ENCODE data around the gene HOXD11.

DNA sequence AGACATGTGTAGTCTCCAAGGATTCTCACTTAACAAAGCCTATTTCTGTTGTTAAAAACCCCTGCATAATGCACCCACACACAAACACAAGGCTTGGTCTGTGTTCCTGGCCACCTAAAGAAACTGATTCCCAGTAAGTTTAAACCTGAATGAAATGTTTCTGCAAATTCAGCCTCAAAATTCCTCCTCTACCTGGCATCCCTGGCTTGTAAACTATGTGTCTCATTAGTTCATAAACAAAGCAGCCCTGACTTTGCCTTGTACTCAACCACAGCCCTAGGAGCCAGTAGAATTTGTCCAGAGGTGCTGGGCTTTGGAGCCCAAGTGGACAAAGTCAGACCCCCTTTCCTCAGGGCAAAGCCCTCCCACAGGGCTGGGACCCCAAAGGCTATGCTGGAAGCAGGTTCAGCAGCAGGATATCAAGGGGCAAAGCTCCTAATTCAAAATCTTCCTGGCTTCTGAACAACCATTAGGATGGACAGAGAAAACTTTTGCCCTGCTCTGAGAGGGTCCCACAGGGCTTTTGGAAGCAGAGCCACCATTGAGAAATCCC lies 17.2 kb upstream of the HOXD11 start:
- TF ChIP-seq, protein P1, sequence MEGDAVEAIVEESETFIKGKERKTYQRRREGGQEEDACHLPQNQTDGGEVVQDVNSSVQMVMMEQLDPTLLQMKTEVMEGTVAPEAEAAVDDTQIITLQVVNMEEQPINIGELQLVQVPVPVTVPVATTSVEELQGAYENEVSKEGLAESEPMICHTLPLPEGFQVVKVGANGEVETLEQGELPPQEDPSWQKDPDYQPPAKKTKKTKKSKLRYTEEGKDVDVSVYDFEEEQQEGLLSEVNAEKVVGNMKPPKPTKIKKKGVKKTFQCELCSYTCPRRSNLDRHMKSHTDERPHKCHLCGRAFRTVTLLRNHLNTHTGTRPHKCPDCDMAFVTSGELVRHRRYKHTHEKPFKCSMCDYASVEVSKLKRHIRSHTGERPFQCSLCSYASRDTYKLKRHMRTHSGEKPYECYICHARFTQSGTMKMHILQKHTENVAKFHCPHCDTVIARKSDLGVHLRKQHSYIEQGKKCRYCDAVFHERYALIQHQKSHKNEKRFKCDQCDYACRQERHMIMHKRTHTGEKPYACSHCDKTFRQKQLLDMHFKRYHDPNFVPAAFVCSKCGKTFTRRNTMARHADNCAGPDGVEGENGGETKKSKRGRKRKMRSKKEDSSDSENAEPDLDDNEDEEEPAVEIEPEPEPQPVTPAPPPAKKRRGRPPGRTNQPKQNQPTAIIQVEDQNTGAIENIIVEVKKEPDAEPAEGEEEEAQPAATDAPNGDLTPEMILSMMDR (IDR thresholded peaks at IDR 0.05 in 4 of 5, conservative IDR thresholded peaks at IDR 0.05 in 1 of 5): no peak
- no peak for TF ChIP-seq POLR2A (IDR thresholded peaks at IDR 0.05)

Measured in gastrocnemius medialis (tissue), 4 donors.